WTC11 (cell line): Measurements from ENCODE around the gene C12orf75. TPM values are rescaled to one million over a fixed set of nuclear protein-coding genes. Genes with fewer than 3 reads are reported as not detected.

ENCODE experiments used
- ATAC-seq: fragments of 200-7000 bp; cut with Tn5 transposase; 2 replicates; pipeline ENCODE4 v1.10.0; 2021; ENCODE audit warnings: mild to moderate bottlenecking, moderate library complexity
- CTCF ChIA-PET: fragments of 300-600 bp; sonication (Branson Sonifier 250); formaldehyde crosslinking; loops from one replicate; lab custom pipeline; 2021; ENCODE audit warnings: antibody characterized with exemption; lab: Charles Lee
- POLR2A ChIA-PET: fragments of 350-600 bp; sonication (Branson Sonifier 250); formaldehyde crosslinking; loops from one replicate; lab custom pipeline; 2021; ENCODE audit warnings: antibody characterized with exemption; lab: Charles Lee
- DNase-seq: peaks from one replicate; pipeline ENCODE4 v3.0.0; 2021; ENCODE audit warnings: low spot score
- H3K27ac Mint-ChIP-seq: 2 replicates; pipeline ENCODE4 v1.8.0; 2021; ENCODE audit warnings: mixed read lengths
- H3K27me3 Mint-ChIP-seq: 2 replicates; pipeline ENCODE4 v1.8.0; 2021; ENCODE audit warnings: low read depth, mild to moderate bottlenecking, moderate library complexity, mixed read lengths
- H3K36me3 Mint-ChIP-seq: 2 replicates; pipeline ENCODE4 v1.8.0; 2021; ENCODE audit warnings: mixed read lengths
- H3K4me1 Mint-ChIP-seq: 2 replicates; pipeline ENCODE4 v1.8.0; 2022; ENCODE audit warnings: mixed read lengths
- H3K4me3 Mint-ChIP-seq: 2 replicates; pipeline ENCODE4 v1.8.0; 2021; ENCODE audit warnings: mild to moderate bottlenecking, moderate library complexity, mixed read lengths
- H3K9me3 Mint-ChIP-seq: 2 replicates; pipeline ENCODE4 v1.8.0; 2021; ENCODE audit warnings: mixed read lengths
- FOXP1 ChIP-seq: sonication (generic); formaldehyde crosslinking; IDR thresholded peaks from 2 replicates; pipeline ENCODE4 v1.8.0; 2022; ENCODE audit warnings: missing genetic modification reagents, mild to moderate bottlenecking, moderate library complexity, borderline replicate concordance
- IRF2 ChIP-seq: sonication (generic); formaldehyde crosslinking; IDR thresholded peaks from 2 replicates; pipeline ENCODE4 v1.8.0; 2022; ENCODE audit warnings: low read depth, missing genetic modification reagents, borderline replicate concordance
- JUN ChIP-seq: sonication (generic); formaldehyde crosslinking; IDR thresholded peaks from 2 replicates; pipeline ENCODE4 v1.8.0; 2023; ENCODE audit warnings: mild to moderate bottlenecking, missing genetic modification reagents
- MYBL2 ChIP-seq: sonication (generic); formaldehyde crosslinking; IDR thresholded peaks from 2 replicates; pipeline ENCODE4 v1.8.1; 2023; ENCODE audit warnings: mild to moderate bottlenecking, moderate library complexity, missing genetic modification reagents
- NFYB ChIP-seq: sonication (generic); formaldehyde crosslinking; conservative IDR thresholded peaks from 2 replicates; pipeline ENCODE4 v1.8.0; 2022; ENCODE audit warnings: low read depth, missing genetic modification reagents
- NR1H2 ChIP-seq: sonication (generic); formaldehyde crosslinking; IDR thresholded peaks from 2 replicates; pipeline ENCODE4 v1.9.0; 2021; ENCODE audit warnings: mild to moderate bottlenecking, moderate library complexity, missing genetic modification reagents
- OVOL2 ChIP-seq: fragments of 250-450 bp; sonication (Bioruptor Pico); IDR thresholded peaks from 2 replicates; pipeline ENCODE4 v1.9.0; 2021; ENCODE audit warnings: mild to moderate bottlenecking, borderline replicate concordance
- PRDM15 ChIP-seq: sonication (generic); formaldehyde crosslinking; IDR thresholded peaks from 2 replicates; pipeline ENCODE4 v1.8.0; 2022; ENCODE audit warnings: missing genetic modification reagents
- RELA ChIP-seq: sonication (generic); formaldehyde crosslinking; IDR thresholded peaks from 2 replicates; pipeline ENCODE4 v1.8.1; 2022; ENCODE audit warnings: missing genetic modification reagents, mild to moderate bottlenecking, borderline replicate concordance
- TEAD1 ChIP-seq: sonication (generic); formaldehyde crosslinking; IDR thresholded peaks from 2 replicates; pipeline ENCODE4 v1.8.0; 2022; ENCODE audit warnings: mild to moderate bottlenecking, missing genetic modification reagents
- TP53 ChIP-seq: sonication (generic); formaldehyde crosslinking; IDR thresholded peaks from 2 replicates; pipeline ENCODE4 v1.8.1; 2023; ENCODE audit warnings: mild to moderate bottlenecking, missing genetic modification reagents
- USF1 ChIP-seq: sonication (generic); formaldehyde crosslinking; IDR thresholded peaks from 2 replicates; pipeline ENCODE4 v1.8.0; 2022; ENCODE audit warnings: mild to moderate bottlenecking, missing genetic modification reagents
- USF2 ChIP-seq: sonication (generic); formaldehyde crosslinking; IDR thresholded peaks from 2 replicates; pipeline ENCODE4 v1.8.1; 2023; ENCODE audit warnings: mild to moderate bottlenecking, missing genetic modification reagents, moderate library complexity
- ZNF121 ChIP-seq: sonication (generic); formaldehyde crosslinking; IDR thresholded peaks from 2 replicates; pipeline ENCODE4 v1.8.0; 2023; ENCODE audit warnings: missing genetic modification reagents
- ZNF232 ChIP-seq: sonication (generic); formaldehyde crosslinking; IDR thresholded peaks from 2 replicates; pipeline ENCODE4 v1.8.0; 2022; ENCODE audit warnings: mild to moderate bottlenecking, missing genetic modification reagents
- ZNF423 ChIP-seq: fragments of 250-450 bp; sonication (Bioruptor Pico); IDR thresholded peaks from 2 replicates; pipeline ENCODE4 v2.1.2; 2022; ENCODE audit warnings: mild to moderate bottlenecking, moderate library complexity
- ZNF671 ChIP-seq: fragments of 250-450 bp; sonication (Bioruptor Pico); IDR thresholded peaks from 2 replicates; pipeline ENCODE4 v1.8.0; 2021; ENCODE audit warnings: mild to moderate bottlenecking
- total RNA-seq: library from RNA; stranded (reverse); gene quantifications from 3 replicates; pipeline ENCODE4 v1.2.3, GENCODE V29; 2021

Gene C12orf75
- total RNA-seq, 1 experiment from 2014 or later: 25.5 TPM

- no peak for TF ChIP-seq PRDM15 (CRISPR knock-in tag)
- no peak for TF ChIP-seq ZNF671
- no peak for TF ChIP-seq JUN
Measured at GRCh38 chr12:105351523-105351922, 21.0 kb downstream of the C12orf75 start (continued).

- H3K27ac Mint-ChIP-seq: peak overlapping the region; percentile 5; the same call in 1 of the 2 replicates
- H3K4me3 Mint-ChIP-seq: no peak overlapping the region
- TF ChIP-seq MYBL2 (CRISPR knock-in tag): no peak
- TF ChIP-seq, all 79 proteins: peak for 0
- DNase-seq: no peak
- ATAC-seq: no peak
- Mint-ChIP-seq H3K4me1 (peaks cover 24% of the 10 kb centered on the region), H3K36me3 (peaks cover 3% of the 10 kb centered on the region; the same call in 1 of the 2 replicates), H3K27me3 (peaks cover 25% of the 10 kb centered on the region), H3K9me3 (no peaks in the 10 kb centered on the region)
- CTCF ChIA-PET: interaction anchor here (1.2 to 1.9 kb wide), 2 partner anchors 17 to 31 kb away, joined by 3 to 8 read pairs; no protein-coding TSS in a partner anchor
- POLR2A ChIA-PET: no interaction called here
Measured at GRCh38 chr12:105352052-105352451, 21.6 kb downstream of the C12orf75 start.

GRCh38 chr12:105352940-105353635 is 22.6 kb downstream of the C12orf75 start:
- Mint-ChIP-seq H3K27ac (no peak overlapping the region), H3K36me3 (peaks cover 3% of the 10 kb centered on the region; the same call in 1 of the 2 replicates), H3K4me1 (peaks cover 27% of the 10 kb centered on the region), H3K4me3 (no peak overlapping the region), H3K27me3 (peaks cover 17% of the 10 kb centered on the region), H3K9me3 (no peaks in the 10 kb centered on the region)
- ATAC-seq (peak; percentile 81), DNase-seq (no peak)
- peak; percentile 58; the same call in 1 of the 2 replicates for TF ChIP-seq NFYB (CRISPR knock-in tag)
- TF ChIP-seq OVOL2: no peak
- peak; percentile 61; the same call in 1 of the 2 replicates for TF ChIP-seq USF1
- TF ChIP-seq ZNF423 (CRISPR knock-in tag): no peak
- no peak for TF ChIP-seq RELA (CRISPR knock-in tag)
- no peak for TF ChIP-seq TEAD1 (CRISPR knock-in tag)
- TF ChIP-seq IRF2: no peak
- peak; percentile 77 for TF ChIP-seq USF2 (CRISPR knock-in tag)
- TF ChIP-seq ZNF121 (CRISPR knock-in tag): no peak
- no peak for TF ChIP-seq NR1H2 (CRISPR knock-in tag)
- no peak for TF ChIP-seq ZNF232 (CRISPR knock-in tag)
- no peak for TF ChIP-seq FOXP1 (CRISPR knock-in tag)
- TF ChIP-seq TP53 (CRISPR knock-in tag): no peak
- CTCF ChIA-PET: interaction anchor here (1.2 to 1.9 kb wide), 2 partner anchors 16 to 30 kb away, joined by 3 to 8 read pairs; no protein-coding TSS in a partner anchor
- POLR2A ChIA-PET: no interaction called here
